ENCODE results near the gene ACSS1.

The ACSS1 gene

GRCh38 chr20:24990810-24991252 lies 67.1 kb downstream of the ACSS1 start:
- no peak for DNase-seq (ENCODE audit: insufficient read length, low spot score)
- TF ChIP-seq CTCF (IDR thresholded peaks at IDR 0.05; ENCODE audit: insufficient read depth, missing control alignments) = no peak
- FAIRE-seq = no peak

- TF ChIP-seq CTCF (IDR thresholded peaks at IDR 0.05; ENCODE audit: insufficient read depth, missing control alignments) = no peak
- DNase-seq (ENCODE audit: insufficient read length, low spot score) (no peak), FAIRE-seq (no peak)
Measured at GRCh38 chr20:24989162-24989561, 68.8 kb downstream of the ACSS1 start.

DNA sequence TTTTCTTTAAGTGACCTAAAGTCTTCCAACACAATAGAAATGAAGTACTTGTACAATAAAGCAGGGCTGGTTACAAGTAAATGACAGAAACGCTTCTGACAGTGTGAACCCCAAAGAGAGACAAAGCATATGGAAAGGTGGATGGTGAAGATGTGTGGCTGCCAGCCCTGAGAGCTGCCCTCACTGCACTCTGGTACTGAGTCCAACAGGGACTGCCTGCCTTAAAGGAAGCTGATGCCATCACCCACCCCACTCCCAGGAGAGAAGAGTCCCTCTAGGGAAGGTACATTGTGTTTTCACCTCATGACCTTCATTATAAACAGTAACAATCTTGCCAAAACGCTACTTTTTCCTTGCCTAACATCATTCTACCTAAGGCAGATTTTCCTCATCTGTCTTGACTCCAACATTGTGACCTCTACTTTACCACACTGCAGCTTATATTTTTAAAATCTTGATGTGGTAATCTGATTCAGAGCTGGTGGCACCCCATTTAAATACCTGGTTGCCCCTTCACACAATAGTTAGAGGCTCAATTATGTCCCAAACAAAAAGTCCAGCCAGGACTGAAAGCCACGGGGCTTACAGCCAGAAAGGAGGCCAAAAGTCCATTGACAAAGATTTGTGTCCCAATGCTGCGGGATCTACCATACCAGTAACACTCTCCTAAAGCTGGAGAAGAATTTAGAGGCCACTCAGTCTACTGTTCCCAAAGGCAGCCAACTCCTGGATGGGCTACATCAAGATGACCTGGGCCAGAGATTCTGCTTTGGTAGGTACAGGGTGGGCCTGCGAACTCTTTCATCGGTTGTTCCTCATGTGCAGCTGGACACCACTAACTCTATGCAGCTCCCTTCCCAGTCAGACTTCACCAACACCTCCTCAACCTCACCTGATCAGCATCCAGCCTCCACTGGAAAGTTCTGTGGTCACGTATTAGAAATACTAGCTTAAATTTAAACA lies 69.8 kb downstream of the ACSS1 start:
- DNase-seq (ENCODE audit: insufficient read length, low spot score) = no peak
- TF ChIP-seq CTCF (IDR thresholded peaks at IDR 0.05; ENCODE audit: insufficient read depth, missing control alignments) = no peak
- FAIRE-seq = no peak

- no peak for FAIRE-seq
- DNase-seq (ENCODE audit: insufficient read length, low spot score) = no peak
- no peak for TF ChIP-seq CTCF (IDR thresholded peaks at IDR 0.05; ENCODE audit: insufficient read depth, missing control alignments)
Measured at GRCh38 chr20:24987244-24987643, 70.7 kb downstream of the ACSS1 start.

GRCh38 chr20:24986436-24987015 lies 71.4 kb downstream of the ACSS1 start:
- FAIRE-seq (no peak), DNase-seq (ENCODE audit: insufficient read length, low spot score) (no peak)
- no peak for TF ChIP-seq CTCF (IDR thresholded peaks at IDR 0.05; ENCODE audit: insufficient read depth, missing control alignments)

- no peak for DNase-seq (ENCODE audit: insufficient read length, low spot score)
- no peak for FAIRE-seq
- no peak for TF ChIP-seq CTCF (IDR thresholded peaks at IDR 0.05; ENCODE audit: insufficient read depth, missing control alignments)
Measured at GRCh38 chr20:24985802-24986201, 72.1 kb downstream of the ACSS1 start.

Data from D721Med (cell line).